Upper lobe of left lung (tissue), 6 donors: ENCODE results near the gene CSE1L. TPM values are rescaled to one million over a fixed set of nuclear protein-coding genes. Genes with fewer than 3 reads are reported as not detected.
"Not testable (repeated sequence)": the region's sequence is repeated elsewhere in the genome, so short reads cannot be mapped to it uniquely, and the experiment has no call there.

Experiments used
- ATAC-seq, 2 donors: fragments of 200-7000 bp; cut with Tn5 transposase; one replicate each; pipeline ENCODE4 v1.9.1; 2022; ENCODE audit warnings: mild to moderate bottlenecking in 2 of 2, moderate library complexity in 2 of 2; ENCODE audit not compliant: low FRiP score in 2 of 2
- DNase-seq, 2 donors: peaks; one replicate each; pipeline ENCODE4 v3.0.0-alpha.2; 2019 to 2020
- H3K27ac ChIP-seq, 4 donors: fragments of 200-600 bp; sonication (generic); one replicate each; pipeline ENCODE4 v1.5.1; 2016 to 2019
- H3K27me3 ChIP-seq, 4 donors: fragments of 200-600 bp; sonication (generic); one replicate each; pipeline ENCODE4 v1.5.1; 2017 to 2019
- H3K36me3 ChIP-seq, 4 donors: fragments of 200-600 bp; sonication (generic); one replicate each; pipeline ENCODE4 v1.5.1; 2016 to 2019
- H3K4me1 ChIP-seq, 4 donors: fragments of 200-600 bp; sonication (generic); one replicate each; pipeline ENCODE4 v1.5.1; 2018 to 2019
- H3K4me3 ChIP-seq, 4 donors: fragments of 200-600 bp; sonication (generic); one replicate each; pipeline ENCODE4 v1.5.1; 2017 to 2019; ENCODE audit warnings: mild to moderate bottlenecking in 2 of 4, moderate library complexity in 1 of 4
- H3K9me3 ChIP-seq, 4 donors: fragments of 200-600 bp; sonication (generic); one replicate each; pipeline ENCODE4 v1.5.1; 2018 to 2019
- EP300 ChIP-seq, 4 donors: sonication (generic); formaldehyde crosslinking; IDR thresholded peaks; one replicate each; pipeline ENCODE4 v1.5.1; 2017; ENCODE audit warnings: antibody characterized with exemption in 4 of 4, control low read depth in 2 of 4
- POLR2A ChIP-seq, 4 donors: fragments of 450-650 bp; IDR thresholded peaks; one replicate each; pipeline ENCODE4 v1.5.1; 2016 to 2017; ENCODE audit warnings: antibody characterized with exemption in 4 of 4, mild to moderate bottlenecking in 2 of 4
- POLR2AphosphoS5 ChIP-seq, 2 donors: sonication (generic); formaldehyde crosslinking; IDR thresholded peaks; one replicate each; pipeline ENCODE4 v1.5.1; 2017; ENCODE audit warnings: antibody characterized with exemption in 2 of 2
- WGBS, 2 donors: methylation state at CpG; one replicate each; pipeline ENCODE4 v1.1.5; 2017 to 2018; 5-methylcytosine and 5-hydroxymethylcytosine counted together
- total RNA-seq, 6 donors: library from RNA; depleted of rRNA in 4 of 6; stranded (reverse); fragments of >200 nt in 4 of 6; gene quantifications; one replicate each; pipeline versions ENCODE4 v1.1.0 to v1.2.1, GENCODE V29; 2016 to 2021
- TF ChIP-seq, protein P1 (sequence below), 6 experiments: fragments of 450-650 bp in 4 of 6; fragments of 200-600 bp in 2 of 6; sonication (generic) in 2 of 6; IDR thresholded peaks; one replicate each; pipeline ENCODE4 v1.5.1; 2016 to 2019; ENCODE audit warnings: antibody characterized with exemption in 6 of 6
- donor health status: DM: no; HTN: no; CAD: no; lungs with moderate emphysema.
- donor health status: DM: no; HTN: yes; CAD: no; lungs with severe emphysema.

Gene CSE1L
- total RNA-seq, 6 donors from 2014 or later: 10.4 to 40.4 (median 27.2) TPM

DNA sequence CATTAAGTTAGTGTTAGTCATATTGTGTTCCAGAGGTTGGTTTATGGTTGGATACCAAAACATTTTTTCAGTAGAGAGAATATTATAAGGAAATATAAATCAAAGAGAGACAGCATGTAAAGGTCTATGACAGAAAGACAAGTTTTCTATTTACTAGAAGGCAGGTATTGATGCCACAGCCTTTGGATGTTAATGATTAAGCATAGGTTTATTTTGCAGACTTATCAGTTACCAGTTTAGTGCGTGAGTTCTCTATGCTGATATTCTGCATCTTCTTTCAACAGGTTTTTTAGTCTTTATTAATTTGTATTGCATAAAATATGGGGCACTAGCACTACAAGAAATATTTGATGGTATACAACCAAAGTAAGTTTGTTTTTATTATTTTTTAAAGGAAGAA is 45.6 kb downstream of the CSE1L start:
- TF ChIP-seq POLR2A (IDR thresholded peaks at IDR 0.05): no peak
- TF ChIP-seq EP300 (IDR thresholded peaks at IDR 0.05): no peak
- TF ChIP-seq, protein P1, sequence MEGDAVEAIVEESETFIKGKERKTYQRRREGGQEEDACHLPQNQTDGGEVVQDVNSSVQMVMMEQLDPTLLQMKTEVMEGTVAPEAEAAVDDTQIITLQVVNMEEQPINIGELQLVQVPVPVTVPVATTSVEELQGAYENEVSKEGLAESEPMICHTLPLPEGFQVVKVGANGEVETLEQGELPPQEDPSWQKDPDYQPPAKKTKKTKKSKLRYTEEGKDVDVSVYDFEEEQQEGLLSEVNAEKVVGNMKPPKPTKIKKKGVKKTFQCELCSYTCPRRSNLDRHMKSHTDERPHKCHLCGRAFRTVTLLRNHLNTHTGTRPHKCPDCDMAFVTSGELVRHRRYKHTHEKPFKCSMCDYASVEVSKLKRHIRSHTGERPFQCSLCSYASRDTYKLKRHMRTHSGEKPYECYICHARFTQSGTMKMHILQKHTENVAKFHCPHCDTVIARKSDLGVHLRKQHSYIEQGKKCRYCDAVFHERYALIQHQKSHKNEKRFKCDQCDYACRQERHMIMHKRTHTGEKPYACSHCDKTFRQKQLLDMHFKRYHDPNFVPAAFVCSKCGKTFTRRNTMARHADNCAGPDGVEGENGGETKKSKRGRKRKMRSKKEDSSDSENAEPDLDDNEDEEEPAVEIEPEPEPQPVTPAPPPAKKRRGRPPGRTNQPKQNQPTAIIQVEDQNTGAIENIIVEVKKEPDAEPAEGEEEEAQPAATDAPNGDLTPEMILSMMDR (IDR thresholded peaks at IDR 0.05): no peak
- no peak for TF ChIP-seq POLR2AphosphoS5 (IDR thresholded peaks at IDR 0.05)
- H3K4me1 ChIP-seq: no peaks in the 10 kb centered on the region
- no peak overlapping the region for H3K4me3 ChIP-seq
- no peak for DNase-seq
- no peaks in the 10 kb centered on the region for H3K27me3 ChIP-seq
- peaks cover 38 to 99% (median 69%) of the 10 kb centered on the region in 4 donors for H3K36me3 ChIP-seq
- no peak for ATAC-seq
- WGBS, 2 donors: 92 to 100% methylated on average over 1 of the region's 1 CpG
- no peak overlapping the region for H3K27ac ChIP-seq
- no peaks in the 10 kb centered on the region for H3K9me3 ChIP-seq

DNA sequence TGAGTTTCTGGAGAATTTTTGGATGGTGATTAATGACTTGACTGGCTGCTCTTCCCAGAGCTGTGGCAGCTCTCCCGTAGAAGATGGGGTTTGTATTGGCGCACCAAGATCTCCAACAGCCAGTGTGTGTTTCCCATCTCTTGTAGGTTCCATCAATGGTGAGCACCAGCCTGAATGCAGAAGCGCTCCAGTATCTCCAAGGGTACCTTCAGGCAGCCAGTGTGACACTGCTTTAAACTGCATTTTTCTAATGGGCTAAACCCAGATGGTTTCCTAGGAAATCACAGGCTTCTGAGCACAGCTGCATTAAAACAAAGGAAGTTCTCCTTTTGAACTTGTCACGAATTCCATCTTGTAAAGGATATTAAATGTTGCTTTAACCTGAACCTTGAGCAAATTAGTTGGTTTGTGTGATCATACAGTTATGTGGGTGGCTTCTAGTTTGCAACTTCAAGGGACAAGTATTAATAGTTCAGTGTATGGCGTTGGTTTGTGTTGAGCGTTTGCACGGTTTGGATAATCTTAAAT is 50.2 kb downstream of the CSE1L start:
- no peak for ATAC-seq
- H3K36me3 ChIP-seq: peaks cover 33 to 86% (median 44%) of the 10 kb centered on the region in 4 donors

DNA sequence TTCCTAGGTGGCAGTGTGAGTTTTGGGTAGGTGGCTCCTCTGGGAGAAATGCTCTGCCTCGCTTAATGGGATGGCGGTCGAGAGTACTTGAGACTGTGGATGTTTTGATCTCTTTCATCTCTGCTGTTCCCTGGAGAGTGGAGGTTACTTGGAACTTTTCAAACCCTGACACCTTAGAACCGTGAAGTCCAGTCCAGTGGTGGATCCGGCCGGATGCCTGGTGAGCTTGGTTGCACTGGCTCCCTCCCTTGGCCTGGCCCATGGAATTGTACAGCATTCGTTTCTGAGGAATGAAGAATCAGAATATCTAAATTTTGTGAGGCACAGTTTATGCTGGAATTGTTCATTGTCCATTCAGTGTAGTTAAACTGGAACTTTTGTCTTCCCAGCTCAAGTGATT is 51.0 kb downstream of the CSE1L start:
- ATAC-seq (no peak), DNase-seq (no peak)
- no peak overlapping the region for H3K27ac ChIP-seq
- peaks cover 0 to 5% (median 1%) of the 10 kb centered on the region in 4 donors for H3K4me1 ChIP-seq
- TF ChIP-seq EP300 (IDR thresholded peaks at IDR 0.05) (no peak), POLR2AphosphoS5 (IDR thresholded peaks at IDR 0.05) (no peak), POLR2A (IDR thresholded peaks at IDR 0.05) (no peak)
- TF ChIP-seq, protein P1 (IDR thresholded peaks at IDR 0.05): no peak
- 90 to 93% methylated on average over 7 of the region's 7 CpGs for WGBS, 2 donors
- H3K4me3 ChIP-seq: no peak overlapping the region
- H3K36me3 ChIP-seq: peaks cover 26 to 86% (median 40%) of the 10 kb centered on the region in 4 donors
- no peaks in the 10 kb centered on the region for H3K27me3 ChIP-seq
- H3K9me3 ChIP-seq: no peaks in the 10 kb centered on the region

More for the DNA sequence above, 50.2 kb downstream of the CSE1L start:
- Histone ChIP-seq H3K27me3 (no peaks in the 10 kb centered on the region), H3K4me1 (peaks cover 0 to 5% (median 1%) of the 10 kb centered on the region in 4 donors), H3K27ac (no peak overlapping the region), H3K9me3 (no peaks in the 10 kb centered on the region), H3K4me3 (no peak overlapping the region)
- WGBS, 2 donors: 91 to 93% methylated on average over 7 of the region's 7 CpGs
- DNase-seq: no peak
- TF ChIP-seq EP300 (IDR thresholded peaks at IDR 0.05) (no peak), POLR2AphosphoS5 (IDR thresholded peaks at IDR 0.05) (no peak), POLR2A (IDR thresholded peaks at IDR 0.05) (no peak)
- TF ChIP-seq, protein P1 (IDR thresholded peaks at IDR 0.05): no peak

DNA sequence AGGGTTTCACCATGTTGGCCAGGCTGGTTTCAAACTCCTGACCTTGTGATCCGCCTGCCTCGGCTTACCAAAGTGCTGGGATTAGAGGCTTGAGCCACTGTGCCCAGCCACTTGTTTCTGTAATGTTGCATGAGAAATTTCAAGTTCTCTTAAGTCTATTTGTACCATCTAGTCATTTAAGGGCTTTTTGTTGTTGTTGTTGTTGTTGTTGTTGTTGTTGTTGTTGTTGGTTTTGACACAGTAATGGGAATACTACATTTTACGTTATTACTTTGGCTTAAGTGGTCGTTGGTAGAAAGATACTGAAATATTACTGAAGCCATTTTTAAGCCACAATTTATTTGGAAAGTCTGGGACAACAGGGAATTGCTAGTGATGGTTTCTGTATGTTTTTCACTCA is 52.0 kb downstream of the CSE1L start:
- no peak overlapping the region for H3K27ac ChIP-seq
- H3K27me3 ChIP-seq: no peaks in the 10 kb centered on the region
- DNase-seq: no peak
- ATAC-seq: no peak
- H3K4me1 ChIP-seq: peaks cover 0 to 5% (median 1%) of the 10 kb centered on the region in 4 donors
- H3K4me3 ChIP-seq: no peak overlapping the region
- TF ChIP-seq POLR2A (IDR thresholded peaks at IDR 0.05): no peak
- no peaks in the 10 kb centered on the region for H3K9me3 ChIP-seq
- H3K36me3 ChIP-seq: peaks cover 32 to 86% (median 43%) of the 10 kb centered on the region in 4 donors
- WGBS, 2 donors: 97 to 98% methylated on average over 4 of the region's 4 CpGs

DNA sequence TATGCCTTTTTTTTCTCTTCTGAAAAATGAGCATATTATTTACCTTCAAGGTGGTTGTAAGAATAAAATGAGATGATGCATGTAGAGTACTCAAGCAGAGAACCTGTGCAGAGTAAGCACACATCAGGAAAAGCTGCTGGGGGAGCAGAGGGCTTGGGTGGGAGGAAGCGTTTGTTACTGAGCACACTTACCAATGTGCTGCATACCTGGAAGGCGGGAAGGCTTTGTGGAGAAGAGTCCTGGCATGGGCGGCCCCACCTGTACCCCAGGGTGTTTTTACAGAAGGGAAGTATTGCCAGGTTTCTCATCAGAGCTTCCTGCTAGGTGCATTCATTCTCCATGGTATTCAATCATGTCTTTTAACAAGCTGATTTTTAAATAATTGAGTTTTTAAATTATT is 52.9 kb downstream of the CSE1L start:
- no peak overlapping the region for H3K4me3 ChIP-seq
- no peak for ATAC-seq
- TF ChIP-seq, protein P1 (IDR thresholded peaks at IDR 0.05): no peak
- TF ChIP-seq EP300 (IDR thresholded peaks at IDR 0.05) (no peak), POLR2AphosphoS5 (IDR thresholded peaks at IDR 0.05) (no peak), POLR2A (IDR thresholded peaks at IDR 0.05) (no peak)
- H3K27me3 ChIP-seq: no peaks in the 10 kb centered on the region
- WGBS, 2 donors: 97 to 100% methylated on average over 3 of the region's 3 CpGs
- H3K27ac ChIP-seq: no peak overlapping the region
- DNase-seq: no peak
- H3K9me3 ChIP-seq: no peaks in the 10 kb centered on the region
- H3K4me1 ChIP-seq: peaks cover 0 to 5% (median 1%) of the 10 kb centered on the region in 4 donors
- H3K36me3 ChIP-seq: peaks cover 32 to 86% (median 50%) of the 10 kb centered on the region in 4 donors

DNA sequence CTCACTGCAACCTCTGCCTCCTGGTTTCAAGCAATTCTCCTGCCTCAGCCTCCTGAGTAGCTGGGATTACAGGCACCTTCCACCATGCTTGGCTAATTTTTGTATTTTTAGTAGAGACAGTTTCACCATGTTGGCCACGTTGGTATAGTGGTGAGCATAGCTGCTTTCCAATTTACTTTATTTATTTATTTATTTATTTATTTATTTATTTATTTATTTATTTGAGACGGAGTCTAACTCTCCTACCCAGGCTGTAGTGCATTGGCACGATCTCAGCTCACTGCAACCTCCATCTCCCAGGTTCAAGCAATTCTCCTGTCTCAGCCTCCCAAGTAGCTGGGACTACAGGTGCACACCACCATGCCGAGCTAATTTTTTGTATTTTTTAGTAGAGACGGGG is 54.2 kb downstream of the CSE1L start:
- not testable (repeated sequence) for H3K4me3 ChIP-seq, DNase-seq, H3K9me3 ChIP-seq, H3K27ac ChIP-seq, ATAC-seq, H3K4me1 ChIP-seq, H3K27me3 ChIP-seq
- H3K36me3 ChIP-seq: peaks cover 23 to 78% (median 47%) of the 10 kb centered on the region in 4 donors
- 85 to 95% methylated on average over 5 of the region's 5 CpGs for WGBS, 2 donors
